Activated CD8-positive, alpha-beta memory T cell treated with anti-CD3 and anti-CD28 coated beads for 24 hours (primary cell): ENCODE measurements around the gene DES.
A peak's percentile ranks its signal among the peaks of the same experiment; 100 is the strongest.
"Not testable (repeated sequence)": the region's sequence is repeated elsewhere in the genome, so short reads cannot be mapped to it uniquely, and the experiment has no call there.

ENCODE experiments used
- DNase-seq: peaks from one replicate; pipeline ENCODE4 v3.0.0-alpha.2; 2020

DES gene

DNA sequence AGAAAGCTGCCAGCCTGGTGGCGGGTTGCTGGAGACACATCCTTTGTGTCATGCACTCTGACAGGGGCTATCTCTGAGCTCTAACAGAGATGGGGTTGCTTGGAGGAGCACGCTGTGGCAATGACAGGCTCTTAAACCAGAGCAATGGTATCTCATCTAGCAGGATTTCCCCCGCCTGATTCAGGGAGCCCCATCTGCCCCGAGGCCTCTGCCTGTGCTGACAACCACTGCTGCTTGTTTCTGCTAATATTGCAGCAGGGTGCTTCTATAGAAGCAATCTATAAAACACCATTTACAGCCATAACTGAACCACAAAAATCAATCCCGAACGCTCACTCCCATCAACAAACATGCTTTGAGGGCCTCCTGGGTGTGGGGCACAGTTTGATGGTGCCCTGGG lies 17.6 kb upstream of the DES start:
- no peak for DNase-seq

DNA sequence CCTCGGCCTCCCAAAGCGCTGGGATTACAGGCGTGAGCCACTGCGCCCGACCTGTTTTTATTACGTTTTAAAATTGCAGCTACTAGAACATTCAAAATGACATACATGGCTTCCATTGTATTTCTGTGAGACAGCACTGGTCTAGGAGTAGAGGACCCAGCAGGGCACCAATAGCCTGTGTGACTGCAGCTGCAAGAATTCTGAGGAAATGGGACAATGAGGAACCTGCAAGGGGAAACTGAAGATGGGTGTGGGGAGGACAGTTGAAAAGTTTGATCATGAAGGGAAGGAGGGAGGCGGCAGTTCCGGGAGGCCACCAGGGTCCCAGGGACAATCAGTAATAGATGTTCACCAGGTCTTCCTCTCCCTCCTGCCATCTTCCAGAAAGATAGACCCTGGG lies 16.6 kb upstream of the DES start:
- DNase-seq = no peak

DNA sequence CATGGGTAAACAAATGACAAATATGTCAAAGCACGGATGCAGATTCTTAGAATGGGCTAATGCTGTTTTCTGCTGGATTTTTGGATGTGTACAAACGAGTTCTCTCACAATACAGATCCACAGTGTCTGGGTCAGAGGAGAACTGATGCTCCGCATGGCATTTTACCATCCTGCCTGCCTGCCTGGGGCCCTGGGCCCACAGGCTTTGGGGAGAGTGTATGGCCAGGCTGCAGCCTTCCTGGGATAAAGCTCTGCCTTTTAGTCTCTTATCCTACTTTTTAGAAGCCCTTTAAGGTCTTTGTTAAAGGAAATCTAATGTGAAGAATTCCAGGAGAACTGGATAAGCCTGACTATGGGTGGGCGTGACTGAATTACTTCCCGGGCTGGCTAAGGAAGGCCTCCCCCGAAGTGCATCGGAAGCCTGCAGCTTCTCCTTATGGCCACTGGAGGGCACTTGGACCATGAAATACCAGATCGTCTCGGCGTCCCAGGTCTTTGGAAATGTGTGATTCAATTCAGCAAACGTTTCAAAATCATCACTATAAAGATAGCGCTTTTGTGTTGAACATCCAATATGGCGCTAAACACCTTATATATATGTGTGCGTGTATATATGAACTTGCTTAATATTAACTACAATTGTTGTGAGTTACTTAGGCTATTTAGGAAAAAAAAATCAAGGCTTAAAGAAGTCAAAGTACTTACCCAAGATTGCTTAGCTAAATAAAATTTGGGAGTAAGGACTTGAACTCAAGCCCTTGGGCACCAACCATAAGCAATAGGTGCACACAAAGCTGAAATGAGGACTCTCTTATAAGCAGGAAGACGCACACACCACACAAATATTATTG lies 15.3 kb upstream of the DES start:
- DNase-seq = peak; percentile 77

DNA sequence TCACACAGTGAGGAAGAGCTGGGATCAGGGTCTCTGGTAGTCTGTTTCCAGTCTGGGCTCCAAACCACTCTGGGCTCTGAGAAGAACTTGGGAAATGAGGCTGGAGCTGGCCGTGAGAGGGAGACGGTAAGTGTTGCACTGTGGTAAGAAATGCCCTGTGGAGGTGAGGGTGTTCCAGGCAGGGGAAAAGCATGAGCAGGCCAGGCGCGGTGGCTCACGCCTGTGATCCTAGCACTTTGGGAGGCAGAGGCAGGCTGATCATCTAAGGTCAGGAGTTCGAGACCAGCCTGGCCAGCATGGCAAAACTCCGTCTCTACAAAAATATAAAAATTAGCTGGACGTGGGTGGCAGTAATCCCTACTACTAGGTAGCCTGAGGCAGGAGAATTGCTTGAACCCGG lies 14.3 kb upstream of the DES start:
- no peak for DNase-seq

DNA sequence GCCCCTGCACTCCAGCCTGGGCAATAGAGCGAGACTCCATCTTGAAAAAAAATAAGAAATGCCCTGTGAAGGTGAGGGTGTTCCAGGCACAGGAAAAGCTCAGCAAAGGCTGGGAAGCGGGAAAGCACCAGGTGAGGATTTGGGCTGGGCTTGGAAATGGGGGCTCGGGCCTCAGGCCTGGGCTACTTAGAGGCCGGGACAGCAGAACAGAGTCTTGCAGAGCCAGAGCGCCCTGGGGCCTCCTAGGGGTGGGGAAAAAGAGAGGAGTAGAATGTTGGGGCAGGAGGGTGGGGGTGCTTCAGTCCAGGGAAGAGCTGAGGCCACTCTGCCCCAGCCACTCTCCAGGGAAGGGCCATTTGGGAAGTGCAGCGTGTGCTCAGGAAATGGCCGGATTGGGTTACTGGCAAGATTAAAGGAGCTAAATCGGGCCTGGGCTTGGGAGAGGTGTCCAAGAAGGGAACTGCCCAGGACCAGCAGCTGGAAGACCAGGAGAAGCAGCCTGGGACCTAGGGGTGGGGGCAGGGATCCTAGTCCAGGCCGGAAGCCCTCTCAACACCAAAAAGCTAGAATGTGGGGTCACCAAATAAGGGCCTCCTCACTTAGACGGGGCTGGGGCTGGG lies 13.8 kb upstream of the DES start:
- no peak for DNase-seq

DNA sequence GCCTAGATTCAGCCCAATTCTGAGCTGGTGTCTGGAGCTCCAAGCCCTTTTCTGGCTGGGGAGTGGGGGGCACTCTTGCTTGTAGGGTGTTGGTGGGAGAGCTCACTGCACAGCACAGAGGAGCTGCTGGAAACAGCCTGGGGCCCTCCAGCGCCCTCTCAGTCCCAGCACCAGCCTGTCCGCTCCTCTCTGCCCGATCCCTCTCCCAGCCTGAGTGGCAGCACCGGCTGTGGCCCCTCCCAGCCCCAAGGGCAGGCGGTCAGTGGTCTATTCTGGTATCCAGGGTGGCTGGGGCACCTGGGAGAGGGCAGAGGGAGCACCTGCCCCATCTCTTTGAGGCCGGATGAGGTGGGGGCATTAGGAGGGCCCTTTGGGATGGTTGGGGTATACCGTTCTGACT lies 13.2 kb upstream of the DES start:
- DNase-seq = no peak

DNA sequence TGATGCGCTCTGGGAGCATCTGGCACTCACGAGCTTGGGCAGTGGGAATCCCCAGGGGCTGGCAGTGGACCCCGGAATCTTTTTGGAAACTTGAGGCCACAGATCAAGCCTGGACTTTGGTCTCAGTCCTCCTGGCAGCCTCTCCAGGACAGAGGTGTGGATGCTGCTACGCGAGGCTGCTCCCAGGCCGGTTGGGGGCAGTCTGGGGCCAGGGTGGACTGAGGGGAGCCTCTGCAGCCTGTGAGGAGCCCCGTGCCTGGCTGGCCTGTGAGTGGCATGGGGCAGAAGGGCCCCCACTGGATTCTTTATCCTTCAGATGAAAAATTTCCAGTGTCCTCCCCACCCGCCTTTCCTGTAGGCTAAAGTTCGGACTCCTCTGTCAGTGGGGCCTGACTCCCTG lies 12.7 kb upstream of the DES start:
- no peak for DNase-seq

DNA sequence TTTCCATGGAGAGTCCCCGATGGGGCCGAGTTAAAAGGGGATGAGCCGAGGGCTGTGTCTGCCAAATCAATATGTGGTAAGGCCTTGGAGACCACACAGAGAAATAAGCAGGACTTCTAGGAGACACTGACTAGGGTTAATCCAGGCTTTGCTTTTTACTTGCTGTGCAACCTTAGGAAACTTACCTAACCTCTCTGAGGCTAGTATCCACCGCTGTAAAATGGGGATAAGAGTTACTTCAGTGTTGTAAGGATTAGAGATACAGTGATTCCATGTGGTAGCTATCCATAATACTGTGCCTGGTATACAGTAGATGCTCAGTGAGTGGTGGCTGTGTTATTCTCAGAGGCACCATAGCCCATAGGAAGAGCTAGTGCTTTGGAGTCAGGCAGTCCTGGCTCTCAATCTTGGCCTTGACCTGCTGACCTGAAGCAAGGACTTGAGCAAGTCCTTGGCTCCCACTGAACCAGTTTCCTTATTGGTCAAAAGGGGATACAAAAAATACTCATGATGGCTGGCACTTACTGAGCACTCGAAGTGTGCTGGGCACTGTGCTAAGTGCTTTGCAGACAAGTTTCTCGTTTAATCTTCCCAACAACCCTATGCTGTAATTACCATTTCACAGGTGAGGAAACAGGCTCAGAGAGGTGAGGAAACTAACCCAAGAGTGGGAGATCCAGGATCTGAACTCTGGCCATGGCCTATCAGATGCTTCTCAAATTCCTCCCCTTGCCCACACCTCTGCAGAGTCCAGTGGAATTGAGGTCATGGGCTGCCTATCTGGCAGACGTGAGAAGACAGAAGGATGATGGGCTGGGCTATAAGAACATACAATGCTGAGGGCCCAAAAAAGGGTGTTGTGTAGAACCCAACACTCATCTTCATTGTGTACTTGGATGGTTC lies 12.0 kb upstream of the DES start:
- no peak for DNase-seq

DNA sequence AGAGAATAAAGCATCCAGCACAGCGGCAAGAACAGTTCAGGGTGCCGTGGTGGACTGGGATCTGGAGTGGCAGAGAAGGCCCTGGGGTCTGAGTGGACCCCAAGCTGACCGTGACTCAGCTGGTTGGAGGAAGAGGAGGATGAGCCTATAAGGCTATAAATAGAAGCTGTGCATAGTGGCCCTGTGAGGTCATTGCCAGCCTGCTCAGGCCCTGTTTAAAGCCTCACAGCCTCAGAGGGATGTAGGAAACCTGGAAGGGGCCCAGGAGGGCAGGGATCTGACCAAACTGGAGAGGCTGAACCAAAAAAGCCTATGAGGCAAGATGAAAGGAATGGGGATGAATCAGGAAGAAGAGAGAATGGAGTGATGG lies 11.3 kb upstream of the DES start:
- no peak for DNase-seq

DNA sequence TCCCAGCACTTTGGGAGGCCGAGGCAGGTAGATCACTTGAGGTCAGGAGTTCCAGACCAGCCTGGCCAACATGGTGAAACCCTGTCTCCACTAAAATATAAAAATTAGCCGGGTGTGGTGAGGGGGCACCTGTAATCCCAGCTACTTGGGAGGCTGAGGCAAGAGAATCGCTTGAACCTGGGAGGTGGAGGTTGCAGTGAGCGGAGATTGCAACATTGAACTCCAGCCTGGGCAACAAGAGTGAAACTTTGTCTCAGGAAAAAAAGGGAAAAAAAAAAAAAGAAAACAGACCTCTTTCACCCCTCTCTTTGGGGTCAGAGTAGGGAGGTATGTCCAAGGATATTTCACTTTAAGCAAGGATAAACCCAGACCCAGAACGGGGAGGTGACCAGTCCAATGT lies 10.8 kb upstream of the DES start:
- DNase-seq = not testable (repeated sequence)

DNA sequence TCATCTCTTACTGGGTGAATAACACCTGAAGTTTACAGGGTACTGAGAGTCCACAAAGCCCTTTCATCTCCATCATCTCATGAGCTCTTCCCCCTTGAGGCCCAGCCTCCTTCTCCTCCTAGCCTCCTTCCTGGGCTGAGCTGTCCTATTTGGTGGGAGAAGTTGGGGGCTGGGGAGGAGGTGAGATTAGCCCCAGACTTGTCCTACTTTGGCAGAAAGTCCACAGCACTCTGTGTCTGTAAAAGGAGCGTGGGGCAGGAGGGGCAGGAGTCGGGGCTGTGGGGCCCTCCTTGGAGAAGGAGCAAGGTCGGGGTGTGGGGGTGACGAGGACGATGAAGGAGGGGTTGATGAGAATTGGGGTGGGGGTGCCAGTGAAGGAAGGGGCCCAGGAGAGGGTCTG lies 10.0 kb upstream of the DES start:
- no peak for DNase-seq

DNA sequence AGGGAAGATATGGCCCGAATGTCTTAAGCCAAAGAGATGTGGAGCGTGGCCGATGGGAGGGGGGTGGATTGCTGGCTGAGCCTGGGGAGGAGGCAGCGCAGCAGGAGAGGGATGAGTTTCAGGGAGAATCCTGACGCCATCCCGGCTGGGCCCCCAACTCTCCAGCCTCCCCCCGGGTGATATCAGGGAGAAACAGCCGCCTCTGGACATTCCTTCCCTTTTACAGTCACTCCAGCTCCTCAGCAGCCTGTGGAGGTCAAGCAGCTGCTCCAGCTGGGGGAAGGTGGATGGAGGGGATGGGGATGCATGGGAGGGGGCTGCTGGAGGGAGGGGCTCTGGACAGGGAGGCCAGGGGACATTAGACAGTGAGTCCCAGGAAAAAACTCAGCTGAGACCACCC lies 9.5 kb upstream of the DES start:
- no peak for DNase-seq

DNA sequence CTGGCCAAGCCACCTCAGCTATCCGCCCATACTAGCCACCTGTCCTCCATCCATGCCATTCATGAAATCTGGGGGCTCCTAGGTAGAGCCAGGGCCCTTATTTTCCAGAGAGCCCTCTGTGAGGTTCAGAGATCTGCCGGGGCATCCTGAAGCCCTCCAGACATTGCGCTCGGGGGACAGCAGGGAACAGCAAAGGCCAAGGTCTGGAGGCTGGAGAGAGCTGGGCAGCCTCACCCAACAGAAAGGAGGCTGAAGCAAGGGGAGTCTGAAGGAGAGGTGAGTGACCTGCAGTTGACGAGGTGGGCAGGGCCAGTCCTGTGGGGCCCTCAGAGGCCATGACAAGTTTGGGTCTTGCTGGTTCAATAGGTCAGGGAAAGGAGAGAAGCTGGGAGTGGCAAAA lies 8.6 kb upstream of the DES start:
- DNase-seq = no peak

DNA sequence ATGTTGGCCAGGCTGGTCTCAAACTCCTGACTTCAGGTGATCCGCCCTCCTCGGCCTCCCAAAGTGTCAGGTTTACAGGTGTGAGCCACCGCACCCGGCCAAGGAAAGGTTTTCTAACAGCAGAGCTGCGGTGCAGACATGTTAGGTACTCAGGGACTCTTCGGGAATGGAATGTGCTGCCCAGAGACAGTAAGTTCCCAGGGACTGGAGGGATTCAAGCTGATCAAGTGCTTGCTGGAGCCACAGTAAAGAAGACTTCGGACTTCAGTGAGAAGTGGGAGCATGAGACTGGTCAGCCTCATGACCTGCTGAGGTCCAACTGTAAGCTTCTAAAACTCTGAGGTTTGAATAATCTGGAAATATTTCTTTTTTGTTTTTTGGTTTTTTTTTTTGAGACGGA lies 7.8 kb upstream of the DES start:
- DNase-seq = no peak

DNA sequence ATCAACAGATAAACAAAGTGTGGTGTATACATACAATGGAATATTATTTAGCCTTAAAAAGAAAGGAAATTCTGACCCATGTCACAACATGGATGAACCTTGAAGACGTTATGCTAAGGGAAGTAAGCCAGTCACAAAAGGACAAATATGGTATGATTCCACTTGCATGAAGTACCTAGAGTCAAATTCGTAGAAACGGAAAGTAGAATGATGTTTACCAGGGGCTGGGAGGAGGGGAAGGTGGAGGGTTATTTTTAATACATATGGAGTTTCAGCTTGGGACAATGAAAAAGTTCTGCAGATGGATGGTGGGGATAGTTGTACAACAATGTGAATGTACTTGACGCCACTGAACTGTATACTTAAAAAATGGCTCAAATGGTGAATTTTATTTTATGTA lies 3.3 kb upstream of the DES start:
- DNase-seq = no peak

DNA sequence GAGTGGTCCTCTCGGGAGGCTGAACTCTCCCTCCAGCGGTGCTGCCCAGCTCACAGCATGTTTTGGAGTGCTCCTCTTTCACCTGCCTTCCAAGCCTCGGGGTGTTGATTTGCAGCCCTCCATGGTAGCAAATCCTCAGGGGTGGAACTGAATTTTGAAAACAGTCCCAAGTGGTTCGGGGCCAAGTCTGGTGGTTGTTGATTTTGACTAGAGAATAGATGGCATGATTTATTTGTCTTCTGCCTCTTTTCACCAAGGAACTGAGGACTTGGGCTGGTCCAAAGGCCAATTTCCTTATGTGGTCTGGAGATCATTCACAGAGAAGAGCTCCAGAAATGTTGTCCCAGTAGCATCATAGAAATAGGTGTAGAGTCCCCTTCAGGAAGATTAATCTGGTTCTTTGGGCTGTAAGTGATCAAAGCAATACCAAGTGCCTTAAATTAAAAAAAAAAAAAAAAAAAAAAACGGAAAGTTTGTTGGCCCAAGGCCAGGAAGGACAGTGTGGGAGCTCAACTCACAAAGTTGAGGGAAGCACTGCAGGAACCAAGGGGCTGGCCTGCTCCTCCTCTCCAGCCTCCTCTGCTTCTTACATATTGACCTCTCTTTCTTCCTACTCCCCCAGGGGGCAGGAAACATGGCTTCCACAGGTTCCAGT lies 2.5 kb upstream of the DES start:
- DNase-seq = no peak

DNA sequence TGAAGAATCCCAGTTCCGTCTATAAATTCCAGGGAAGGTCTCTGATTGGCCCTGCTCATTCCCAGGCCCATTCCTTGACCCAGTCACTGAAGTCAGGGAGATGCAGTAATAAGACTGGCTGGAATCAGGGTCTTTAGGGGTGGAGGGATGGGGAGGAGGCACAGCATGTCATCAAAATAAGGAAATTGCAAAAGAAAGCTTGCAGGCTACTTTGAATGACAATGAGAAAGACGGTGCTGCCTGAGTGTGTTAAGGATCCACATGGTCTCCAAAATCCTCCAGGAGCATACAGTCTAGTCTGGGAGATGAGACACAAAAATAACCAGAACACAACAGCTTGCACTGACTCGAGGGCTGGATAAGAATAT lies 2.0 kb upstream of the DES start:
- no peak for DNase-seq

DNA sequence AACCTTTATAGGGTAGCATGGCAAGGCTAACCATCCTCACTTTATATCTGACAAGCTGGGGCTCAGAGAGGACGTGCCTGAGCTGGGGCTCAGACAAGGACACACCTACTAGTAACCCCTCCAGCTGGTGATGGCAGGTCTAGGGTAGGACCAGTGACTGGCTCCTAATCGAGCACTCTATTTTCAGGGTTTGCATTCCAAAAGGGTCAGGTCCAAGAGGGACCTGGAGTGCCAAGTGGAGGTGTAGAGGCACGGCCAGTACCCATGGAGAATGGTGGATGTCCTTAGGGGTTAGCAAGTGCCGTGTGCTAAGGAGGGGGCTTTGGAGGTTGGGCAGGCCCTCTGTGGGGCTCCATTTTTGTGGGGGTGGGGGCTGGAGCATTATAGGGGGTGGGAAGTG lies 1.2 kb upstream of the DES start:
- DNase-seq = no peak

DNA sequence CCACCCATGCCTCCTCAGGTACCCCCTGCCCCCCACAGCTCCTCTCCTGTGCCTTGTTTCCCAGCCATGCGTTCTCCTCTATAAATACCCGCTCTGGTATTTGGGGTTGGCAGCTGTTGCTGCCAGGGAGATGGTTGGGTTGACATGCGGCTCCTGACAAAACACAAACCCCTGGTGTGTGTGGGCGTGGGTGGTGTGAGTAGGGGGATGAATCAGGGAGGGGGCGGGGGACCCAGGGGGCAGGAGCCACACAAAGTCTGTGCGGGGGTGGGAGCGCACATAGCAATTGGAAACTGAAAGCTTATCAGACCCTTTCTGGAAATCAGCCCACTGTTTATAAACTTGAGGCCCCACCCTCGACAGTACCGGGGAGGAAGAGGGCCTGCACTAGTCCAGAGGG lies 803 bp upstream of the DES start:
- DNase-seq = no peak

DNA sequence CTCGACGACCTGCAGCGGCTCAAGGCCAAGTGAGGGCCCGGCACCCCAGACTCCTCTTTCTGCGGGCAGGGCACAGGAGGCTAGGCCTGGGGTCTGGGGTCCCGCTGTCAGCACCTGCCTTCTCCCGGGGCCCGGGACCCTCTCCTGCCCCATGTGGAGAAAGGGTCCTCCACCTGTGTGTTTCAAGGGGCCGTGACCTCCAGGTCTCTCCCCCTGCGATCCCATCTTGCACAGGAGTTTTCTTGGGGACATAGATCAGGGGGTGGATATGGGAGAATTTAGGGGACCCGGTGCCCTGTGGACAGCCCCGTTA lies 791 bp downstream of the DES start:
- DNase-seq = no peak

DNA sequence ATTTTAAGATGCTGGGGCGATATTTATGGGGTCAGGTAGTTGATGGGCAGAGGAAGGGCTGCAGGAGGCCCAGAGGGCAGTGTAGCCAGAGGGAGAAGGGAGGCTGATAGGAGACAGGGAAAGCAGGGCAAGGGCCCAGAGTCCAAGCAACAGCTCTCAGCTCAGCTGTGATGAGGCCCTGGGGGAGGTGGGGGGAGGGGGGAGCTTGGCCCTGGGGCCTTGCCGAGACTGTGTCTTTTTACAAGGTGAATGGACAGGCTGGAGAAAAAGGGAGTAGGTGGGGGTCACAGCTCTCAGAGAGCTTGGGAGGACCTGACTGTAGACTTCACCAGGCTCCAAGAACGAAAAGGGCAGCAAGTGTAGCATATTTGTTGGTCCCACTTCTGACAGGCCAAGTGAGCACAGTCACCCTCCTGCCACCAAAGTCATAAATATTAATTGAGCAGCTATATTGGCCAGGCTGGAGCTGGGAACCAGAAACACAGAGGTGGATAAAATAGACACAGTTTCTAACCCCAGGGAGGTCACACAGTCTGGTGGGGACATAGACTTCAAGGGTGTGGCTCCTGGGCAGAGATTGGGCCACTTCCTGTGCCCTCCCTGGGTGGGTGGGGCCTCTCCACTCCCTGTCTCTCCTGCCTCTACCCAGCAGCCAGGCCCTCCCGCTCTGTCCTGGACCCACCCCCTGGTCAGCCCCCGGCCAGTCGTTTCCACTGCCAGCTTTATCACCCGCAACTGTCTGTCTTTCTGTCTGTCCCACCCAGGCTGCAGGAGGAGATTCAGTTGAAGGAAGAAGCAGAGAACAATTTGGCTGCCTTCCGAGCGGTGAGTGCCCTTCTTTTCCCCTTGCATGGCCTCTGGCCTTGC lies 1.4 kb downstream of the DES start:
- DNase-seq = no peak

DNA sequence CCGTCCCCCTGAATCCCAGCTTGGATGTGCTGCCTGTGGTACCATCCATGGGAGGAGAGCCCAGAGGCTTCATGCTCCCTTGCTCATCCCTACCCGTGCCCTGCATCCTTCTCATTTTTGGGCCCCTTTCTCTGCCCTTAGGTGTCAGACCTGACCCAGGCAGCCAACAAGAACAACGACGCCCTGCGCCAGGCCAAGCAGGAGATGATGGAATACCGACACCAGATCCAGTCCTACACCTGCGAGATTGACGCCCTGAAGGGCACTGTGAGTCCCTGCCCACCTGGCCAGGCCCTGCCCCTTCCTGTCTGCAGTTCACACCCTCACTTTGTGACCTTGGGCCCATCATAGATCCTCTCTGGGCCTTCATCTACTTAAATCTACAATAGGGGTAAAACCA lies 2.5 kb downstream of the DES start:
- DNase-seq = no peak

DNA sequence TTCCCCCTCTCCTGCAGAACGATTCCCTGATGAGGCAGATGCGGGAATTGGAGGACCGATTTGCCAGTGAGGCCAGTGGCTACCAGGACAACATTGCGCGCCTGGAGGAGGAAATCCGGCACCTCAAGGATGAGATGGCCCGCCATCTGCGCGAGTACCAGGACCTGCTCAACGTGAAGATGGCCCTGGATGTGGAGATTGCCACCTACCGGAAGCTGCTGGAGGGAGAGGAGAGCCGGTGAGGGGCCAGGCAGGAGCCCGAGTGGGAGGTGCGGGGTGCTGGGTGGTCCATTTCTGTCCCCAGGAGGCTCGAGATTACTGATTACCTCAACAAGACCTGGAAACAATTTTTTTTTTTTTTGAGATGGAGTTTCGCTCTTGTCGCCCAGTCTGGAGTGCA lies 3.1 kb downstream of the DES start:
- DNase-seq = no peak
